Measurements from ENCODE around the gene OR56A5.
"Not testable (repeated sequence)": the region's sequence is repeated elsewhere in the genome, so short reads cannot be mapped to it uniquely, and the experiment has no call there.

The OR56A5 gene

DNA sequence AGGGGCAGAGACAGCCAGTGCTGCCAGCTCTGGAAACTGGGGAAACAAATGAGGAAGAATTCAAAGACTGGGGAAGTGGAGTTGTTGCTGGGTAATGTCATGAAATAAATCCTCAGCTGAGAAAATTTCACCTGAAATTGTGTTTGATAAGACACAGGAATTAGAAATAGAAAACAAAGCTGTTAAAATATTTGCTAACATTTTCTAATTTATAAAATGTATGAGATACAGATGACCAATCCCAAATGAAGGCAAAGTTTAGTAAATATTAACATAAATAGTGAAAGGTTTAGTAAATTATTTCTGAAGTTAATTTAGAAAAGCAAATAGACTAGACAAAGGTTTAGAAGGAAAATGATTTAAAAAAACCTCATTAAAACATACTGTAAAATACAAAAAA lies at the start of gene OR56A5:
OR56A5 (minus strand) TSS at position 101 of the 400 bp plus-strand sequence; CDS start at position 101, 0 bp downstream.
- DNase-seq = no peak

GRCh38 chr11:6013042-6013441 lies 44.7 kb upstream of the OR56A5 start:
- DNase-seq = no peak
- intact Hi-C loops (cut with DNase I) = no loop called here

More for the DNA sequence above, at the start of gene OR56A5:
- intact Hi-C loops (cut with DNase I) = no loop called here

GRCh38 chr11:6012035-6012668 lies 43.9 kb upstream of the OR56A5 start:
- DNase-seq = no peak
- intact Hi-C loops (cut with DNase I) = no loop called here

- intact Hi-C loops (cut with DNase I) = no loop called here
- DNase-seq = no peak
These were observed 38.6 kb upstream of the OR56A5 start, which contains the start of gene OR56A4 for GRCh38 chr11:6006846-6007245. OR56A4 (minus strand) TSS chr11:6006946; CDS start chr11:6002992, 3,954 bp downstream.

- DNase-seq = no peak
- intact Hi-C loops (cut with DNase I) = no loop called here
These were observed 38.1 kb upstream of the OR56A5 start for GRCh38 chr11:6006395-6006794.

DNA sequence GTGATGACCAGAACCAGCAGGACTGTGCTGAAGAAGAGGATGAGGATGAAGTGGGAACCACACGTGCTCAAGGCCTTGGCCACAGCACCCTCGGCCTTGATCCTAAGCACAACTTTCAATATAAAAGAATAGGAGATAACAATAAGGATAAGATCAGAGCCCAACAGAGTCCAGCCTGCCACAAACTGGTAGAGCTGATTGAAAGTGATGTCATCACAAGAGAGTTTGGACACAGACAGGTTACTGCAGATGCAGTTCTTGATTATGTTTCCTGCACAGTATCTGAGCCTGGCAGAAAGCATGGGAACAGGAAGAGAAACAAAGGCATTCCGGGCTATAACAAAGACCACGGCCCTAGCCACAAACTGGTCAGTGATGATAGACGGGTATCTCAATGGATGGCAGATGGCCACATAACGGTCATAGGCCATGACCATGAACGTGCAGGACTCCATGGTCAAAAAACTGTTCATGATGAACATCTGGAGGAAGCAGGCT lies 34.0 kb upstream of the OR56A5 start:
- intact Hi-C loops (cut with DNase I) = no loop called here

DNA sequence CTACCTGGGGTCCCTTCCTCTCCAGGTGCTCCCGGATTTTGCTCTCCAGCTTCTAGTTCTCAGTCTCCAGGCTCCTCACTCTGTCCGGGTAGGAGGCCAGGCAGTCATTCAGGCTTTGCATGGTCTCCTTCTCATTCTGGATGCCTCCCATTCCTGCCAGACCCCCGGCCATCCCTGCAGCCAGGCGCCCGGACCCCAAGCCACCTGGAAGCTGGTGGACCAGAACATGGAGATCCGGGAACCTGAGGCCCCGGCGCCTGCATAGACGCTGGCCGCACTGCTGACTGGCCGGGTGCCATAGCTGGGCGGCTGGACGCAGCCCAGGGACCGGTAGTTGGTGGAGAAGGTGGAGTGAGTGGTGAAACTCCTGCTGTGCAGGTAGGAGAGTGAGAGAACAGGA lies 26.5 kb upstream of the OR56A5 start:
- no peak for DNase-seq

More for the DNA sequence above, 34.0 kb upstream of the OR56A5 start:
- no peak for DNase-seq

GRCh38 chr11:5992604-5993251 lies 24.4 kb upstream of the OR56A5 start:
- DNase-seq = no peak
- intact Hi-C loops (cut with DNase I) = no loop called here

More for the DNA sequence above, 26.5 kb upstream of the OR56A5 start:
- intact Hi-C loops (cut with DNase I) = no loop called here

DNA sequence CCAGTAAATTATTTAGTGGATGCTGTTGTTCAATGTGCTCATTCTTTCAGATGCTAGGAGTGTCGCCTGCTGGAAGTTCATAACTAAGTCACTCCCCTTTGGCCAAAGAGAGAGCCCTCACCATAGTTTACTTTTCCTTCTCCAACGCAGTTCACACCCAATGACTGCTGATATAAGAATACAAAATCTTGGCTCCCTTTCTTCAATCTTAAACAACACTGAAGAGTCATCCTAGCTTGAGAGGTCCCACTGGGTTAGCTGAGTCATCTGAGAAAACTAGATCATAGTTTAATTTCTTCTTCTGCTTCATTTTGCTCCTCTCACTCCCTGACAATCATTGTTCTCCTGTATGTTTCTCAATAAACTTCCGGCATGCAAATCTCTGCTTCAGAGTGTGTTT lies 23.9 kb upstream of the OR56A5 start:
- intact Hi-C loops (cut with DNase I) = no loop called here

GRCh38 chr11:5989203-5989602 lies 20.9 kb upstream of the OR56A5 start:
- no peak for DNase-seq
- intact Hi-C loops (cut with DNase I) = no loop called here

More for the DNA sequence above, 23.9 kb upstream of the OR56A5 start:
- no peak for DNase-seq

GRCh38 chr11:5986885-5987284 lies 18.6 kb upstream of the OR56A5 start, which contains the start of gene OR52L1:
OR52L1 (minus strand) TSS chr11:5986985; CDS start chr11:5986930, 55 bp downstream.
- intact Hi-C loops (cut with DNase I) = no loop called here

GRCh38 chr11:5983443-5983842 lies 15.1 kb upstream of the OR56A5 start:
- no peak for DNase-seq
- intact Hi-C loops (cut with DNase I) = no loop called here

More at GRCh38 chr11:5986885-5987284, 18.6 kb upstream of the OR56A5 start, which contains the start of gene OR52L1:
- no peak for DNase-seq

DNA sequence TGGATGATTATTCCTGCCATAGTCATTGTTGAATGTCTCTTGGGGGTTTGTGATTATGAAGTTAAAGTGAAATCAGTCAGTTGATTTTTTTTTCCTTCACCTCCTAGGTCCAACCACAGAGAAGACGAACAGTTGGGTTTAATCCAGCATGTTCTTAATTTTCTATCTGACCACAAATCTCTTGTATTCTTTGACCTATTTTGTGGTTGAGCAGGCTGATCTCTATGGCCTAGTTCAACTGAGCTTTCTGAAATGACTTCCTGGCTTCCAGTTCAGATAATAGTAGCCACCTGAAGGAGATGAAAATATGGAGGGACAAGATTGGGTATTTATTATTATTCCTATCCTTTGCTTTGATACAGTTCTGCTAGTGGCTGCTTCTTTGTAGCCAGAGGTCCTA lies 5.2 kb upstream of the OR56A5 start:
- DNase-seq = no peak
- intact Hi-C loops (cut with DNase I) = no loop called here

GRCh38 chr11:5967708-5968107 lies 586 bp downstream of the OR56A5 start:
- DNase-seq = no peak
- intact Hi-C loops (cut with DNase I) = no loop called here

GRCh38 chr11:5966958-5967357 lies 1.3 kb downstream of the OR56A5 start:
- intact Hi-C loops (cut with DNase I) = no loop called here
- no peak for DNase-seq

DNA sequence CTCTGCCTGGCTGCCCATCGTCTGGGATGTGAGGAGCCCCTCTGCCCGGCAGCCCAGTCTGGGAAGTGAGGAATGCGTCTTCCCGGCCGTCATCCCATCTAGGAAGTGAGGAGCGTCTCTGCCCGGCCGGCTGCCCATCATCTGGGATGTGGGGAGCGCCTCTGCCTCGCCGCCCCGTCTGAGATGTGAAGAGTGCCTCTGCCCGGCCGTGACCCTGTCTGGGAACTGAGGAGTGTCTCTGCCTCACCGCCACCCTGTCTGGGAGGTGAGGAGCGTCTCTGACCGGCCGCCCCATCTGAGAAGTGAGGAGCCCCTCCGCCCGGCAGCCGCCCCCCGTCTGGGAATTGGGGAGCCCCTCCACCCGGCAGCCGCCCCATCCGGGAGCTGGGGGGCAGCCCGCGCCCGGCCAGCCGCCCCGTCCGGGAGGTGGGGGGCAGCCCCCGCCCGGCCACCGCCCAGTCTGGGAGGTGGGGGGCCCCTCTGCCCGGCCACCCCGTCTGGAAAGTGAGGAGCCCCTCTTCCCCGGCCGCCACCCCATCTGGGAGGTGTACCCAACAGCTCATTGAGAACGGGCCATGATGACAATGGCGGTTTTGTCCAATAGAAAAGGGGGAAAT lies 7.5 kb downstream of the OR56A5 start:
- intact Hi-C loops (cut with DNase I); DNase-seq: not testable (repeated sequence)

DNA sequence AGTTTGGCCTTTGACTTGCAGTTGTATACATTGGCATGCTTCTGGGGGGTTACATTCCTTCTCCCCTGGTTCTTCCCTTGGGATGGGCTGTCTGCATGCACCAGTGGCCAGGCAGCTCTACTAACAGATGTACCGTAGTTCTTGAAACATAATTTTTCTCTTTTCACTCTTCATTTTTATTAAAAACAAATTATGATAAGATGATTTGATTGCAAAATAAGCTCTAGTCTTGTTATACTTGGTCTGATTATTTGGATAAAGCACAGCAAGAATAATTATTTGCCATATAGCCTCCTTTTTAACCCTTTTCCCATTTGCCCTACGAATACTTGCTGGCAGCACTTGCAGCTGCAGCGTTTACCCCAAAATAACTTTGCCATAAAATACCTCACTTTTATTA lies 12.7 kb downstream of the OR56A5 start:
- intact Hi-C loops (cut with DNase I) = no loop called here
- no peak for DNase-seq

DNA sequence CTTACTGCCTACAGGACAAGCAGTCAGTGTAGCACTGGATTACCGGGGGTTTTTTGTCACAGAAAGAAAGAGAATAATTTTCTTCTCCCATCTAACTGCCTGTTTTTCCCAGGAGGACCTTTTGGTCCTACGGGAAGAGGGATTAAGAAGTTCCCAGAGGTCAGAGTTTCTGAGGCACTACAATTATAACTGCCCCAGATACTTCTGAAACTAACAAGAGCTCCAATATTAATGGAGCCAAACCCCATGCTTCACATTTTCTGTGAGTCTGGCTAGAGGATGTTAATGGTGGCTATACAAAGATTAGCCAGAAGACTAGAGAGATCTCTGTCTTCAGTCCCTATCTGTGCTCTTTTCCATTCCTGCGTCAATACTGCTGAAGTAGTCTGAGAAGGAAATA lies 26.3 kb downstream of the OR56A5 start, which contains the start of gene OR56A3:
OR56A3 (plus strand) TSS at position 301 of the 400 bp plus-strand sequence. CDS start 5,096 bp downstream, outside the sequence.
- no peak for DNase-seq
- intact Hi-C loops (cut with DNase I) = no loop called here

DNA sequence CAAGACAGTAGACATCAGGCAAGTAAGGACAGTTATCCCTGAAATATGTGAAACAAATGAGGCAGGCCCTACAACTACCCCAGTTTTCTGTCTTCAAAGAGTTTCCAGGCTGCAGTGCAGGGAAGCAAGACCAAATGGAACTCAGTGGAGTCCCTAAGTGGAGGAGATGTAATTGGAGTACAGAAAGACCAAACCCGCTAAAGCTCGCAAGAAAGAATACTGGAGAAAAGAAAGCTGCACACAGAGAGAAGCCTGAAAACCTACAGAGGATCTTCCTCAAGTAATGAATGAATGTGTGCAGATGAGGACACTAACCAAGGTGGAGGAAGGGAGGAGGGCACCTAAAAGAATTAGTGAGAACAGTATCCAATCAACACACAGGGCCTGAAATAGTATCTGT lies 27.5 kb downstream of the OR56A5 start:
- intact Hi-C loops (cut with DNase I) = no loop called here
- DNase-seq = no peak

GRCh38 chr11:5938603-5938965 lies 29.7 kb downstream of the OR56A5 start:
- intact Hi-C loops (cut with DNase I) = no loop called here
- DNase-seq = no peak

All from head of caudate nucleus (tissue), 42 donors.